ENCODE measurements around the gene GDPD5. TPM values are rescaled to one million over a fixed set of nuclear protein-coding genes. Genes with fewer than 3 reads are reported as not detected.

GDPD5 gene
- total and polyA plus RNA-seq, 10 of the 15 experiments (the other 5 are each of a cell fraction or from before 2014, with no cell fraction given) = 0.10 to 30.0 (median 6.7) TPM

DNA sequence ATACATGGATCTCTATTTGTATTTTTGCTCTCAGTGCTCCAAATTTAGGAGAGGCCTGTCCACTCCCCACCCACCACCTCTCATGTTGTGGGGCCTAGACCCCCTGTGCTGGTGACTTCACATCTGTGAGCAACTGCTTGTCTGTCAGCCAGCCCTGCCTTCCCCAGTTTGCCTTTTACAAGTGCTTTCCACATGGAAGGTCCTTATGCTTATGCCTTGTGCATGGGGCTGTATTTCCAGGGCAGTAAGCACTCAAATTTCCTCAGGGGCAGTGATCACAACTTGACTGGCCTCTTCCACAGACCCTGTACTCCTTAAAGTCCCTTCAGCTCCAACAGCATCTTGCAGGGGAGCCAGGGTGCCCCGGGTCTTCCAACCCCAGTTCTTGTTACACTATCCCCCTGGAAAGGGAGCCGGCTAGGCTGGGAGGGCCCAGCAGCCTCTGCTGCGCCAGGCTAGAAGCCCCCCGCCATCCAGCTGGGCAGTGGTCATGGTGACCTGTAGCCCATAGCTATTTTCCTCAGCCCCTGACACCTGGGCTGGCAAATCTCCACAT is 29.9 kb downstream of the GDPD5 start (continued):
- TF ChIP-seq SPI1 (IDR thresholded peaks at IDR 0.05; ENCODE audit: borderline replicate concordance, insufficient read depth, low read depth, low read length) (no peak), CBX5 (IDR thresholded peaks at IDR 0.05; ENCODE audit: low read depth) (no peak), RB1 (IDR thresholded peaks at IDR 0.05; ENCODE audit: borderline replicate concordance) (no peak), NBN (IDR thresholded peaks at IDR 0.05) (no peak), TCF7 (IDR thresholded peaks at IDR 0.05; ENCODE audit: borderline replicate concordance) (no peak), TCF3 (IDR thresholded peaks at IDR 0.05; ENCODE audit: borderline replicate concordance, insufficient read depth, low read depth, low read length) (no peak), KAT2A (conservative IDR thresholded peaks at IDR 0.05; ENCODE audit: control insufficient read depth, low read depth, low read length) (no peak)
- TF ChIP-seq, protein P1, sequence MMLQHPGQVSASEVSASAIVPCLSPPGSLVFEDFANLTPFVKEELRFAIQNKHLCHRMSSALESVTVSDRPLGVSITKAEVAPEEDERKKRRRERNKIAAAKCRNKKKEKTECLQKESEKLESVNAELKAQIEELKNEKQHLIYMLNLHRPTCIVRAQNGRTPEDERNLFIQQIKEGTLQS (IDR thresholded peaks at IDR 0.05; ENCODE audit: borderline replicate concordance, extremely low read depth, low read depth, low read length) = no peak
- TF ChIP-seq, protein P2, sequence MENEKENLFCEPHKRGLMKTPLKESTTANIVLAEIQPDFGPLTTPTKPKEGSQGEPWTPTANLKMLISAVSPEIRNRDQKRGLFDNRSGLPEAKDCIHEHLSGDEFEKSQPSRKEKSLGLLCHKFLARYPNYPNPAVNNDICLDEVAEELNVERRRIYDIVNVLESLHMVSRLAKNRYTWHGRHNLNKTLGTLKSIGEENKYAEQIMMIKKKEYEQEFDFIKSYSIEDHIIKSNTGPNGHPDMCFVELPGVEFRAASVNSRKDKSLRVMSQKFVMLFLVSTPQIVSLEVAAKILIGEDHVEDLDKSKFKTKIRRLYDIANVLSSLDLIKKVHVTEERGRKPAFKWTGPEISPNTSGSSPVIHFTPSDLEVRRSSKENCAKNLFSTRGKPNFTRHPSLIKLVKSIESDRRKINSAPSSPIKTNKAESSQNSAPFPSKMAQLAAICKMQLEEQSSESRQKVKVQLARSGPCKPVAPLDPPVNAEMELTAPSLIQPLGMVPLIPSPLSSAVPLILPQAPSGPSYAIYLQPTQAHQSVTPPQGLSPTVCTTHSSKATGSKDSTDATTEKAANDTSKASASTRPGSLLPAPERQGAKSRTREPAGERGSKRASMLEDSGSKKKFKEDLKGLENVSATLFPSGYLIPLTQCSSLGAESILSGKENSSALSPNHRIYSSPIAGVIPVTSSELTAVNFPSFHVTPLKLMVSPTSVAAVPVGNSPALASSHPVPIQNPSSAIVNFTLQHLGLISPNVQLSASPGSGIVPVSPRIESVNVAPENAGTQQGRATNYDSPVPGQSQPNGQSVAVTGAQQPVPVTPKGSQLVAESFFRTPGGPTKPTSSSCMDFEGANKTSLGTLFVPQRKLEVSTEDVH (IDR thresholded peaks at IDR 0.05; ENCODE audit: low read depth, partially characterized antibody) = no peak
- TF ChIP-seq, protein P3, sequence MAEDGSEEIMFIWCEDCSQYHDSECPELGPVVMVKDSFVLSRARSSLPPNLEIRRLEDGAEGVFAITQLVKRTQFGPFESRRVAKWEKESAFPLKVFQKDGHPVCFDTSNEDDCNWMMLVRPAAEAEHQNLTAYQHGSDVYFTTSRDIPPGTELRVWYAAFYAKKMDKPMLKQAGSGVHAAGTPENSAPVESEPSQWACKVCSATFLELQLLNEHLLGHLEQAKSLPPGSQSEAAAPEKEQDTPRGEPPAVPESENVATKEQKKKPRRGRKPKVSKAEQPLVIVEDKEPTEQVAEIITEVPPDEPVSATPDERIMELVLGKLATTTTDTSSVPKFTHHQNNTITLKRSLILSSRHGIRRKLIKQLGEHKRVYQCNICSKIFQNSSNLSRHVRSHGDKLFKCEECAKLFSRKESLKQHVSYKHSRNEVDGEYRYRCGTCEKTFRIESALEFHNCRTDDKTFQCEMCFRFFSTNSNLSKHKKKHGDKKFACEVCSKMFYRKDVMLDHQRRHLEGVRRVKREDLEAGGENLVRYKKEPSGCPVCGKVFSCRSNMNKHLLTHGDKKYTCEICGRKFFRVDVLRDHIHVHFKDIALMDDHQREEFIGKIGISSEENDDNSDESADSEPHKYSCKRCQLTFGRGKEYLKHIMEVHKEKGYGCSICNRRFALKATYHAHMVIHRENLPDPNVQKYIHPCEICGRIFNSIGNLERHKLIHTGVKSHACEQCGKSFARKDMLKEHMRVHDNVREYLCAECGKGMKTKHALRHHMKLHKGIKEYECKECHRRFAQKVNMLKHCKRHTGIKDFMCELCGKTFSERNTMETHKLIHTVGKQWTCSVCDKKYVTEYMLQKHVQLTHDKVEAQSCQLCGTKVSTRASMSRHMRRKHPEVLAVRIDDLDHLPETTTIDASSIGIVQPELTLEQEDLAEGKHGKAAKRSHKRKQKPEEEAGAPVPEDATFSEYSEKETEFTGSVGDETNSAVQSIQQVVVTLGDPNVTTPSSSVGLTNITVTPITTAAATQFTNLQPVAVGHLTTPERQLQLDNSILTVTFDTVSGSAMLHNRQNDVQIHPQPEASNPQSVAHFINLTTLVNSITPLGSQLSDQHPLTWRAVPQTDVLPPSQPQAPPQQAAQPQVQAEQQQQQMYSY (CRISPR knock-in tag; IDR thresholded peaks at IDR 0.05) = no peak
